ENCODE measurements around the gene PLAC1.

- TF ChIP-seq REST (IDR thresholded peaks at IDR 0.05; ENCODE audit: unreplicated experiment) (no peak), EZH2phosphoT487 (IDR thresholded peaks at IDR 0.05; ENCODE audit: unreplicated experiment) (no peak), CTCF (conservative IDR thresholded peaks at IDR 0.05; ENCODE audit: low read depth in 2 of 2) (no peak), POLR2AphosphoS5 (IDR thresholded peaks at IDR 0.05; ENCODE audit: low read depth) (no peak), EZH2 (IDR thresholded peaks at IDR 0.05; ENCODE audit: low read depth, unreplicated experiment) (no peak), ETS1 (IDR thresholded peaks at IDR 0.05) (no peak), ZNF114 (CRISPR knock-in tag; IDR thresholded peaks at IDR 0.05) (no peak), JUNB (IDR thresholded peaks at IDR 0.05; ENCODE audit: unreplicated experiment) (no peak)
These were observed 18.2 kb upstream of the PLAC1 start for GRCh38 chrX:134676436-134676835.
